HCEC 1CT (cell line): Measurements from ENCODE around the gene LPCAT1.
"Not testable (repeated sequence)": the region's sequence is repeated elsewhere in the genome, so short reads cannot be mapped to it uniquely, and the experiment has no call there.

Experiments
- DNase-seq: peaks from one replicate; pipeline ENCODE4 v3.0.0-alpha.2; 2017

The LPCAT1 gene

DNA sequence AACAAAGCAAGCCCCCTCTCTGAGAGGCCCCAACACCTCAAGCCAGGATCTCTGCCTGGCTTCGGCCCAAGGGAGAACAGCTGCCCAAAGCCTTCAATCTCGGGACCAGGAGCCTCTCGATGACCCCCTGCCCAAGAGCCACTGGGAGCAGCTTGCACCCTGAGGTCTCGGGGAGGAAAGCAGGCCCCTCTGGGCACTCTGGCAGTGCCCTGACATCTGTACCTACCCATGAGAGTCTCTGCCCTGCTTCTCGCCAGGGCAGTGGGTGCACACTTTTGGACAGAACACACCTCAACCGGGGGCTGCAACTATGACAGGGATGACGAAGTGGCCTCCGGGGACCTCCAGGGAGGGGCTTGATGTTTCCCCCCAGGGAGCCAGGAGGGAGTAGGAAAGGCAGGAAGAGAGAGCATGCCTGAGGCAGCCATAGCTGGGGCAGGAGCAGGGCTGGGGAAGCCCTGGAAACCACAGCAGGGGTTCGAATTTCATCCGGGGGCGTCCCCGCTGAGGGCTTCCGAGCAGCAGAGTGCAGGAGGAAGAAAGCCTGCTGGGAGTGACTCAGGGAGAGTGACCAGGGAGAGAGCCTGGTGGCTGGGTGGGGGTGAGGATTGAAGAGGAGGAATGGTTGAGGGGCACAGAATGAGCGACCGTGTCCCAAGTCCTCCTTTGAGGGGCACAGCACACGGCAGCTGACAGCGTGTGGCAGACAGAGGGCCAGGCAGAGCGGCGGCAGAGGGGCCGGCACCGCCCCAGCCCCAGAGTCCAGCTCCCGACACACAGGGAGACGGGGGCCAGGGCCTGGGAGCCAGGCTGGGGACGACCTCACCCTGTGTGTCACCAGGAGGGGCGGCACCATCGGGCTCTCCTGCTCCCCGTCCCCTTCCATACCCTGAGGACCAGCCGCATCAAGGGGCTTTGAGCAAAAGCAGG lies 1.8 kb downstream of the LPCAT1 start:
- peak; percentile 76 for DNase-seq

GRCh38 chr5:1520791-1521453 lies 2.8 kb downstream of the LPCAT1 start:
- DNase-seq: no peak

GRCh38 chr5:1519631-1520210 lies 4.0 kb downstream of the LPCAT1 start:
- no peak for DNase-seq

DNA sequence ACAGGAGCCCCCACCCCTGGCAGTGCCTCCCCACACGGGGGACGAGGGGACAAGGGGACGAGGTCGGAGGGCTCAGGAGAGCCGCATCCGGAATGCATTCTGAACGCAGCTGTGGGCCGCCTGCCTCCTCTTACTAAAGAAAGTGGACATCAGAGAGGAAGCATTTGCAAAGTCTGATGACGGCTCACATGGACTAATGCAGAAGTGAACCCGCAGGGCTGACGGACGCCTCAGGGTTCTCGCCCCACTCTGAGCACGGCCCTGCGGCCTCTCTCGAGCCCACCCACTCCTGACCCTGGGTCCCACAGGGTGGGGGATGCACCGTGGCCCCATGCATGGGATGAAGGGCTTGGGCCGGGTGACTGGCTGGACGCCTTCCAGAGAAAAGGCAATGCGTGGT lies 5.9 kb downstream of the LPCAT1 start:
- DNase-seq: no peak

GRCh38 chr5:1516615-1517601 lies 6.9 kb downstream of the LPCAT1 start:
- peak; percentile 71 for DNase-seq

DNA sequence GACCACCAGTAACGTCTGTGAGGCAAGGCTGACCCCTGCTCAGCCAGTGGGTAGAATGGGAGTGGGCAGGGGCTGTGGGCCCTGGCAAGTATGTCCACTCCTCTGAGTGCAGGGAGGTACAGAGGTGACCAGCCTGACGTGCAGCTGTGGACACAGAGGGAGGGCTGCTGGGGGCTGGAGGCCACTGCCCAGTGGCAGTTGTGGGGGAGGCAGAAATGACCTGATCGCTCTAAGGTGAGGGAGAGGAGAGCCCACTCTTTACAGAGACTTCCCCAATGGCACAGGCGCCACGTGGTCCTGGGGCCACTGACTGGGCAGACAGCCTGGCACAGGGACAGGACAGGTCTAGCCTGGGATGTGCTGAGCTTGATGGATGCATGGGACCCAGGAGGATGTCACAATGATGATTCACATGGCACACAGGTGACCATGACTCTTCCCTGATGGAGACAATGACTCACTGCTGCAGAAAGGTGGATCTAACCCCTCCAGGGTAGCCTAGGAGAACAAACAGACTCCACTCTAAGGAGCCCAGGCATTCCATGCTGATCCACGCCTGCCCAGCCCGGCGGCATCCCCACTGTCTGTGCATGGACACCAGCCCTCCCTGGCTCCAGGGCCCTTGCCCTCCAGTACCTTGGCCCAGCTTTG lies 7.7 kb downstream of the LPCAT1 start:
- peak; percentile 7 for DNase-seq

DNA sequence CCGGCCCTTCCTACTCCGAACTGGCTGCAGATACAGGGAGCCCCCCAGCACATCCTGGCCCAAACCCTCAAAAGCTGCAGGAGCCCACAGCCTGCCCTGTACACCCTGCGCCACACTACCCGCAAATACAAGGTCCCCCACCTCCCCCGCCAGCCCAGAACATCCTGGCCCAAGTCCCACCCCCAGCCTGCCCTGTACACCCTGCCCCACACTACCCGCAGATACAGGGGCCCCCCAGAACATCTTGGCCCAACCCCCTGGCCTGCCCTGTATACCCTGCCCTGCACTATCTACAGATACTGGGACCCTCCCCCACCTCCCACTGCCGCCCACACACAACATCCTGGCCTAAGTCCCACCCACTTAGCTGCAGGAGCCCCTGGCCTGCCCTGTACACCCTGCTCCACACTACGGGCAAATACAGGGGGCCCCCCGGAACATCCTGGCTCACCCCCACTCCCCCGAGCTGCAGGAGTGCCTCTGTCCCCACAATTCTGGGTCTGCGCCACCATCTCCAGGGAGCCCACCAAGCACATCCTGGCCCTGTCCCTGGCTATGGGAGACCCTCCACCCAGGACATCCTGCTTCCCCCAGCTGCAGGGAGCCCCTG lies 8.3 kb downstream of the LPCAT1 start:
- no peak for DNase-seq

DNA sequence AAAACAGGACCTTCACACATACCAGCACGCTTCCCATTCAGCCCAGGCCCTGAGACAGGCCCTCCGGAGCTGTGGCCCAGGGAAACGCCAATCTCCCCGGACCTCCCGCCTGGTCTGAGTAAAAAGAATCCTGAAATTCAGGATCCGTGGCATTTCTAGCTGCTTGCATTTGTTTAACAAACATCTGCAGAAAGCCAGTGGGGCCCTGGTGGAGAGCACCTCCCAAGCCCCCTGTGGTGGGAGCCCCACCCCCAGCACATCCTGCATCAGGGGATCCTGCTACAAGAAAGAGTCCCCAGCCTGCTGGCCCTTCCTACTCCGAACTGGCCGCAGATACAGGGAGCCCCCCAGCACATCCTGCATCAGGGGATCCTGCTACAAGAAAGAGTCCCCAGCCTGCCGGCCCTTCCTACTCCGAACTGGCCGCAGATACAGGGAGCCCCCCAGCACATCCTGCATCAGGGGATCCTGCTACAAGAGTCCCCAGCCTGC lies 8.9 kb downstream of the LPCAT1 start:
- DNase-seq: not testable (repeated sequence)

- DNase-seq: no peak
These were observed 9.5 kb downstream of the LPCAT1 start for GRCh38 chr5:1514027-1514818.

DNA sequence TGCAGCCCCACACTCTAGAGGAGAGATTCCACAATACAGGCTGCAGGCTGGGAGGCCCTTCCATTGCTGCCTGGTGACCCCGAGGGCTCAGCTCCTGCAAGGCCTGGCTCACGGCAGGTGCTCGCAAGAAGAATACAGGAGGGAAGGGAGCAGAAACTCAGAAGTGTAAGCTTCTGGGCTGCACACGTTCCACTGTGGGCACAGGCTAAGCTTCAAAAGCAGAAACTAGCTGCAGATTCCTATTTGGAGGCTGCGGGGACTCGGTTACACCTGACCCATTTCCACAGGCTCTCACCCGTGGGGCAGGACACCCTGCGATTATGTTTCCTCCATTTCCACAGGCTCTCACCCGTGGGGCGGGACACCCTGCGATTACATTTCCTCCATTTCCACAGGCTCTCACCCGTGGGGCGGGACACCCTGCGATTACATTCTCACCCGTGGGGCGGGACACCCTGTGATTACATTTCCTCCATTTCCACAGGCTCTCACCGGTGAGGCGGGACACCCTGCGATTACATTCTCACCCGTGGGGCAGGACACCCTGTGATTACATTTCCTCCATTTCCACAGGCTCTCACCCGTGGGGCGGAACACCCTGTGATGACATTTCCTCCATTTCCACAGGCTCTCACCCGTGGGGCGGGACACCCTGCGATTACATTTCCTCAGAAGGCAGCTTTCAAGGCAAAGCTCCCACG lies 10.3 kb downstream of the LPCAT1 start:
- no peak for DNase-seq

GRCh38 chr5:1512541-1513291 lies 11.0 kb downstream of the LPCAT1 start:
- DNase-seq: no peak

- peak; percentile 48 for DNase-seq
These were observed 11.9 kb downstream of the LPCAT1 start for GRCh38 chr5:1511651-1512540.

- no peak for DNase-seq
These were observed 12.7 kb downstream of the LPCAT1 start for GRCh38 chr5:1511048-1511447.

GRCh38 chr5:1510631-1511030 lies 13.1 kb downstream of the LPCAT1 start:
- DNase-seq: no peak

GRCh38 chr5:1510151-1510561 lies 13.6 kb downstream of the LPCAT1 start:
- no peak for DNase-seq

DNA sequence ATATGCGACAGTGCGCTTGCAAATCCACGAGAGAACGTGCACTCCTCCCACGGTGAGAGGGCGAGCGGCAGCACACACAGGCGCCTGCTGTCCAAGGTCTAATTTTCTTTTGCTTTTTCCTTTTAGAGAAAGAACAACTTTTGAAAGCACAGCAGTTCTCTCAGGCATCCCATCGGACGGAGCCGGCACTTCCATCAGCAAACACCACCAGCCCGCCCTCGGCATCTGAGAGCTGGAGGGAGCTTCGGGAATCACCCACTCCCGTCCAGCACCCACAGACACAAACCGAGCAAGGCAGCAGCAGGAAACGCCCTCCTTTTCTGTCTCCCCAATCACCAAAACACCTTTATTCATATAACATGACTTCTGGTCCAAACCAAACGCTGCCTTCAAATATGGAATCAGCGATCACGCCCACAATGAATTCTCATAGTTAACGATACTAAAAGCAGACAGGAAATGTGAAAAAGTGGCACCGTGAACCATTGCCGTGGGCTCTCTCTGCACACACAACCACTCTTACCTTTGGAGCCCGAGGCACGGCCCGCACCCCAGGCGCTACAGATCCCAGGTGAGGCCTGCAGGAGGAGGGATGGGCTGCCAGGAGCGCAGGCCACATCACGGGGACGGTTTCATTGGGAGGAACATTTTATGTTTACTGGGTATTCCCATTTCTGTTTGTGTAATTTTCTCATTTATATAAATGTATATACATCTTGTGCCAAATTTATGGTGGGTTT lies 14.2 kb downstream of the LPCAT1 start:
- no peak for DNase-seq

DNA sequence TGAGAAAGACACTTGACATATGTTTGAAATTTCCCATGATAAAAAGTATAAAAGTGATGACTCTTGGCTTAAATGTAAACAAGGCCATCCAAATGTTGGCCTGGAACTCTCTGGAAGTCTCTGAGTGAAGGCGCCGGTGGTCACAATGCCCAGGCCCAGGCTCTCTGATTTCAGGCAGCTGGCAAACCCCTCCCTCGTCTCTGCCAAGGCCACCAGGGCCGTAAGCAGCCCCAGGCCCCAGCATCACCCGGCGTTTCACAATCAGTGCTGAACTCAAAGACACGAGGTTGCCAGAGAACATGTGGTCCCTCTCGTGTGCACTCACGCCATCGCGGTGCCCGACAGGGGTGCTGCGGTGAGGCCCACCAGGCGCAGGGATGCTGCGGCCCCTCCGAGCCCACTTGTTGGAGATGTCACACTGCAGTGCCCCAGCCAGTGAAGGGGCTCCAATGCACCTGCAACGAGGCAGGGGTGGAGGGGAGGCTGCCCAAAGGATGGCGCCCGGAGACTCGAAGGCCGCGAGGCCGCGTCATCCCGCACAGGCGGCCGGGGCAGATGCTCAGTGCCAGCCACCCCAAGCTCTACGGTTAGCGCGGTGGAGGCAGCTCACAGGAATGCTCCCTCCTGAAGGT lies 15.0 kb downstream of the LPCAT1 start:
- DNase-seq: no peak
